A549 (cell line): ENCODE measurements around the gene CACNA1C.

Experiments used
- CHD4 ChIP-seq: fragments of 200-600 bp; sonication (generic); IDR thresholded peaks from 2 replicates; pipeline ENCODE4 v1.6.1; 2016; ENCODE audit warnings: antibody characterized with exemption, mild to moderate bottlenecking, borderline replicate concordance
- CTCF ChIP-seq: fragments of >200 bp; sonication (Bioruptor Twin); formaldehyde crosslinking; IDR thresholded peaks from 3 replicates; pipeline ENCODE4 v1.5.1; 2016
- EP300 ChIP-seq, 2 experiments: fragments of >200 bp; sonication (Bioruptor Twin); formaldehyde crosslinking; IDR thresholded peaks; 2 replicates in 1 of 2; 3 replicates in 1 of 2; pipeline ENCODE4 v1.6.1; 2016 to 2017
- ESRRA ChIP-seq: fragments of 150-350 bp; IDR thresholded peaks from 2 replicates; pipeline ENCODE4 v1.6.1; 2014; ENCODE audit warnings: mild to moderate bottlenecking, low read length, borderline replicate concordance
- FOSL2 ChIP-seq, 2 experiments: fragments of 450-650 bp in 1 of 2; fragments of >200 bp in 1 of 2; sonication (Bioruptor Twin) in 1 of 2; formaldehyde crosslinking; IDR thresholded peaks; 2 replicates each; pipeline versions ENCODE4 v1.5.0 to v1.6.1; 2016 to 2020; ENCODE audit warnings: mild to moderate bottlenecking in 1 of 2, moderate library complexity in 1 of 2
- HDAC2 ChIP-seq: fragments of 200-600 bp; sonication (generic); IDR thresholded peaks from 2 replicates; pipeline ENCODE4 v1.6.1; 2016
- KDM1A ChIP-seq: fragments of 200-600 bp; sonication (generic); IDR thresholded peaks from 2 replicates; pipeline ENCODE4 v1.6.1; 2016; ENCODE audit warnings: low read depth, mild to moderate bottlenecking
- MAX ChIP-seq: IDR thresholded peaks from 2 replicates; pipeline ENCODE4 v1.6.1; 2012
- MYC ChIP-seq: IDR thresholded peaks from 2 replicates; pipeline ENCODE4 v1.6.1; 2012; ENCODE audit warnings: mild to moderate bottlenecking, inconsistent platforms, low read length, improper control_type of control experiment, borderline replicate concordance
- POLR2A ChIP-seq: IDR thresholded peaks from 2 replicates; pipeline ENCODE4 v1.6.1; 2012; ENCODE audit warnings: mild to moderate bottlenecking, low read length
- POLR2AphosphoS2 ChIP-seq: conservative IDR thresholded peaks from 2 replicates; pipeline ENCODE4 v1.6.1; 2012; ENCODE audit warnings: low read length, improper control_type of control experiment, inconsistent platforms
- RNF2 ChIP-seq: fragments of 200-600 bp; sonication (generic); IDR thresholded peaks from 2 replicates; pipeline ENCODE4 v1.6.1; 2016; ENCODE audit warnings: low read depth, mild to moderate bottlenecking, antibody characterized with exemption, moderate library complexity, borderline replicate concordance
- SREBF2 ChIP-seq: fragments of 450-650 bp; IDR thresholded peaks from 2 replicates; pipeline ENCODE4 v1.6.1; 2014; ENCODE audit warnings: mild to moderate bottlenecking, moderate library complexity

DNA sequence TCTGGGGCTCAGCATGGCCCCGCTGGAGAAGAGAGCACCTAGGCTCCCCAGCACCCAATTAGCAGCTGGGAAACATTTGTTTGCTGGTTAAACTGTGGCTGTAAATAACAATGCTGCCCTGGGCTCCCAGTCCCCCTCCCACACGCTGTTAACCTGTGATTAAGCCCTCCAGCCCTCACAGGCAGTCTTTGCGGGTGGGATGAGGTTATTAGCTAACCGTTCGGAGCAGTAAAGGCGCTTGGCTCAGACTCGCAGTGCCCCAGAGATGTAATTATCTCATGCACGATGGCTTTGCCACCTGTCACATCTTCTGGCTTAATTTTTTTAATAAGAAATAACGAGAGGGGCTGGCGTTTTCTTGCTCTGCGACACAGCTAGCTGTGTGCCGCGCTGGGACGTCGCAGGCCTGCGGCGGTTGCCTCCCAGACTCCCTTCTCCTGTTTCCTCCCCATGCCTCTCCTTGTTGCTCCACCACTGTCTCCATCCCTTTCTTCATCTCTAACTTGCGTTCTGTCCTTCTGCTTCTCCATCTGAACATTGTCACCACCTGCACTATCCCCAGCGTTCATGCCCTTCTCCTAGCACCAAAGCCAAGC lies 502.8 kb downstream of the CACNA1C start:
- no peak for TF ChIP-seq EP300 (IDR thresholded peaks at IDR 0.05)
- TF ChIP-seq FOSL2 (IDR thresholded peaks at IDR 0.05): no peak
- TF ChIP-seq FOSL2 (CRISPR knock-in tag; IDR thresholded peaks at IDR 0.05): no peak
- TF ChIP-seq MAX: no peak
- TF ChIP-seq MYC: no peak
- TF ChIP-seq CTCF: no peak
- no peak for TF ChIP-seq HDAC2
- no peak for TF ChIP-seq CHD4
- no peak for TF ChIP-seq RNF2
- no peak for TF ChIP-seq ESRRA
- no peak for TF ChIP-seq POLR2A
- no peak for TF ChIP-seq POLR2AphosphoS2
- no peak for TF ChIP-seq SREBF2
- TF ChIP-seq KDM1A: no peak
